HEK293 (cell line): Measurements from ENCODE around the gene MRPS10.

Experiments used
- CTCF ChIA-PET: fragments of 350-600 bp; formaldehyde crosslinking; extraction: SDS; loops from one replicate; lab custom pipeline; 2021; ENCODE audit warnings: antibody characterized with exemption; lab: Yijun Ruan, JAX
- POLR2A ChIA-PET: fragments of 300-600 bp; formaldehyde crosslinking; extraction: SDS; loops from one replicate; lab custom pipeline; 2020; ENCODE audit warnings: antibody characterized with exemption, inconsistent platforms; lab: Yijun Ruan, JAX
- H3K27ac ChIP-seq: fragments of 200-500 bp; sonication (Bioruptor generic); 2 replicates; pipeline ENCODE4 v1.5.1; 2014; ENCODE audit warnings: low read depth, low read length, control low read depth, inconsistent platforms; ENCODE audit errors: extremely low read depth
- H3K36me3 ChIP-seq, 2 experiments: fragments of 200-500 bp in 1 of 2; sonication (Bioruptor generic) in 1 of 2; 1 replicate in 1 of 2; 2 replicates in 1 of 2; pipeline ENCODE4 v1.5.1; 2014 to 2017; ENCODE audit warnings: inconsistent platforms in 2 of 2, low read length in 2 of 2; ENCODE audit not compliant: control insufficient read depth in 2 of 2, insufficient read depth in 1 of 2
- H3K4me1 ChIP-seq: fragments of 200-500 bp; sonication (Bioruptor generic); 2 replicates; pipeline ENCODE4 v1.5.1; 2014; ENCODE audit warnings: mild to moderate bottlenecking, low read length, inconsistent platforms; ENCODE audit not compliant: control insufficient read depth, insufficient read depth
- H3K4me3 ChIP-seq: 2 replicates; pipeline ENCODE4 v1.5.1; 2011; ENCODE audit warnings: low read depth, mild to moderate bottlenecking, control low read depth, low read length, moderate library complexity
- H3K9me3 ChIP-seq: fragments of 200-500 bp; sonication (Bioruptor generic); 2 replicates; pipeline ENCODE4 v1.5.1; 2014; ENCODE audit warnings: low read depth, low read length, inconsistent platforms; ENCODE audit not compliant: control insufficient read depth, insufficient read depth
- EGR2 ChIP-seq: fragments of 450-650 bp; formaldehyde crosslinking; IDR thresholded peaks from 2 replicates; pipeline ENCODE4 v1.5.1; 2016; ENCODE audit warnings: low read depth, missing biosample characterization, missing genetic modification characterization
- OSR2 ChIP-seq: fragments of 450-650 bp; formaldehyde crosslinking; IDR thresholded peaks from 2 replicates; pipeline ENCODE4 v1.5.1; 2016; ENCODE audit warnings: missing biosample characterization, missing genetic modification characterization
- REST ChIP-seq: fragments of 450-650 bp; formaldehyde crosslinking; IDR thresholded peaks from 2 replicates; pipeline ENCODE4 v1.5.1; 2016; ENCODE audit warnings: missing biosample characterization, missing genetic modification characterization
- SCRT2 ChIP-seq: fragments of 450-650 bp; formaldehyde crosslinking; IDR thresholded peaks from 2 replicates; pipeline ENCODE4 v1.5.1; 2016; ENCODE audit warnings: missing biosample characterization, missing genetic modification characterization
- SP2 ChIP-seq: fragments of 450-650 bp; formaldehyde crosslinking; IDR thresholded peaks from 2 replicates; pipeline ENCODE4 v1.5.1; 2016; ENCODE audit warnings: missing biosample characterization, missing genetic modification characterization
- ZBTB1 ChIP-seq: fragments of 450-650 bp; formaldehyde crosslinking; IDR thresholded peaks from 2 replicates; pipeline ENCODE4 v1.5.1; 2016; ENCODE audit warnings: missing biosample characterization, missing genetic modification characterization
- ZFHX2 ChIP-seq: fragments of 450-650 bp; formaldehyde crosslinking; conservative IDR thresholded peaks from 2 replicates; pipeline ENCODE4 v1.5.1; 2016; ENCODE audit warnings: missing biosample characterization, missing genetic modification characterization
- ZNF132 ChIP-seq: fragments of 450-650 bp; formaldehyde crosslinking; IDR thresholded peaks from 2 replicates; pipeline ENCODE4 v1.5.1; 2017; ENCODE audit warnings: missing biosample characterization, missing genetic modification characterization, borderline replicate concordance
- ZNF155 ChIP-seq: fragments of 450-650 bp; formaldehyde crosslinking; IDR thresholded peaks from 2 replicates; pipeline ENCODE4 v1.5.1; 2016; ENCODE audit warnings: missing biosample characterization, missing genetic modification characterization
- ZNF394 ChIP-seq: fragments of 450-650 bp; formaldehyde crosslinking; IDR thresholded peaks from 2 replicates; pipeline ENCODE4 v1.5.1; 2016; ENCODE audit warnings: missing biosample characterization, missing genetic modification characterization, mild to moderate bottlenecking, moderate library complexity, borderline replicate concordance
- ZNF600 ChIP-seq: fragments of 450-650 bp; formaldehyde crosslinking; IDR thresholded peaks from 2 replicates; pipeline ENCODE4 v1.5.1; 2016; ENCODE audit warnings: missing biosample characterization, missing genetic modification characterization
- ZXDB ChIP-seq: fragments of 450-650 bp; formaldehyde crosslinking; IDR thresholded peaks from 2 replicates; pipeline ENCODE4 v1.5.1; 2016; ENCODE audit warnings: missing biosample characterization, missing genetic modification characterization
- TF ChIP-seq, protein P1 (sequence below): fragments of 450-650 bp; formaldehyde crosslinking; conservative IDR thresholded peaks from 2 replicates; pipeline ENCODE4 v1.5.1; 2016; ENCODE audit warnings: low read depth, missing biosample characterization, missing genetic modification characterization

The MRPS10 gene

GRCh38 chr6:42199106-42199981 lies 18.3 kb downstream of the MRPS10 start:
- Histone ChIP-seq H3K9me3 (no peaks in the 10 kb centered on the region), H3K27ac (no peak overlapping the region), H3K36me3 (peaks cover 0 to 11% of the 10 kb centered on the region in 2 experiments; a peak in 2 of 3 replicates), H3K4me3 (no peak overlapping the region), H3K4me1 (no peaks in the 10 kb centered on the region)
- POLR2A ChIA-PET: no interaction called here
- TF ChIP-seq ZXDB (tag by site-specific recombination) (0 out of 2 replicates have a peak, but pooled peaks have one; percentile 8), ZBTB1 (tag by site-specific recombination) (no peak), ZNF394 (tag by site-specific recombination) (peak; percentile 57; the same call in 1 of the 2 replicates)
- CTCF ChIA-PET: interaction anchor here (0.7 to 1.8 kb wide), 4 partner anchors 15 to 319 kb away, joined by 3 to 12 read pairs (median 3); no protein-coding TSS in a partner anchor

GRCh38 chr6:42197555-42198362 lies 19.9 kb downstream of the MRPS10 start:
- Histone ChIP-seq H3K27ac (no peak overlapping the region), H3K36me3 (peaks cover 0 to 2% of the 10 kb centered on the region in 2 experiments; a peak in 1 of 3 replicates)
- POLR2A ChIA-PET: interaction anchor here (0.6 kb wide), 1 partner anchor 12 kb away, joined by 3 read pairs; no protein-coding TSS in a partner anchor
- peak; percentile 28; the same call in 1 of the 2 replicates for TF ChIP-seq ZNF600
- no peak for TF ChIP-seq OSR2 (tag by site-specific recombination)
- TF ChIP-seq ZNF155 (tag by site-specific recombination): no peak
- TF ChIP-seq ZNF132 (tag by site-specific recombination): no peak
- TF ChIP-seq REST (tag by site-specific recombination): no peak
- TF ChIP-seq, protein P1, sequence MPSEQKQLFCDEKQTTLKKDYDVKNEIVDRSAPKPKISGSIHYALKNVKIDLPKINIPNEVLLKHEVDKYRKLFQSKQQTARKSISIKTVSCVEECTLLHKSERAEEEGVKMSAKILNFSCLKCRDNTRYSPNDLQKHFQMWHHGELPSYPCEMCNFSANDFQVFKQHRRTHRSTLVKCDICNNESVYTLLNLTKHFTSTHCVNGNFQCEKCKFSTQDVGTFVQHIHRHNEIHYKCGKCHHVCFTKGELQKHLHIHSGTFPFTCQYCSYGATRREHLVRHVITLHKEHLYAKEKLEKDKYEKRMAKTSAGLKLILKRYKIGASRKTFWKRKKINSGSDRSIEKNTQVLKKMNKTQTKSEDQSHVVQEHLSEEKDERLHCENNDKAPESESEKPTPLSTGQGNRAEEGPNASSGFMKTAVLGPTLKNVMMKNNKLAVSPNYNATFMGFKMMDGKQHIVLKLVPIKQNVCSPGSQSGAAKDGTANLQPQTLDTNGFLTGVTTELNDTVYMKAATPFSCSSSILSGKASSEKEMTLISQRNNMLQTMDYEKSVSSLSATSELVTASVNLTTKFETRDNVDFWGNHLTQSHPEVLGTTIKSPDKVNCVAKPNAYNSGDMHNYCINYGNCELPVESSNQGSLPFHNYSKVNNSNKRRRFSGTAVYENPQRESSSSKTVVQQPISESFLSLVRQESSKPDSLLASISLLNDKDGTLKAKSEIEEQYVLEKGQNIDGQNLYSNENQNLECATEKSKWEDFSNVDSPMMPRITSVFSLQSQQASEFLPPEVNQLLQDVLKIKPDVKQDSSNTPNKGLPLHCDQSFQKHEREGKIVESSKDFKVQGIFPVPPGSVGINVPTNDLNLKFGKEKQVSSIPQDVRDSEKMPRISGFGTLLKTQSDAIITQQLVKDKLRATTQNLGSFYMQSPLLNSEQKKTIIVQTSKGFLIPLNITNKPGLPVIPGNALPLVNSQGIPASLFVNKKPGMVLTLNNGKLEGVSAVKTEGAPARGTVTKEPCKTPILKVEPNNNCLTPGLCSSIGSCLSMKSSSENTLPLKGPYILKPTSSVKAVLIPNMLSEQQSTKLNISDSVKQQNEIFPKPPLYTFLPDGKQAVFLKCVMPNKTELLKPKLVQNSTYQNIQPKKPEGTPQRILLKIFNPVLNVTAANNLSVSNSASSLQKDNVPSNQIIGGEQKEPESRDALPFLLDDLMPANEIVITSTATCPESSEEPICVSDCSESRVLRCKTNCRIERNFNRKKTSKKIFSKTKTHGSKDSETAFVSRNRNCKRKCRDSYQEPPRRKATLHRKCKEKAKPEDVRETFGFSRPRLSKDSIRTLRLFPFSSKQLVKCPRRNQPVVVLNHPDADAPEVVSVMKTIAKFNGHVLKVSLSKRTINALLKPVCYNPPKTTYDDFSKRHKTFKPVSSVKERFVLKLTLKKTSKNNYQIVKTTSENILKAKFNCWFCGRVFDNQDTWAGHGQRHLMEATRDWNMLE (tag by site-specific recombination): no peak
- TF ChIP-seq ZFHX2: peak; percentile 73
- peak; percentile 73 for TF ChIP-seq EGR2 (tag by site-specific recombination)
- no peak for TF ChIP-seq SP2 (tag by site-specific recombination)
- TF ChIP-seq SCRT2: peak; percentile 57
- TF ChIP-seq, all 188 proteins: peak for 4
- Histone ChIP-seq H3K9me3 (no peaks in the 10 kb centered on the region), H3K4me3 (no peak overlapping the region), H3K4me1 (peaks cover 7% of the 10 kb centered on the region; the same call in 1 of the 2 replicates)
- CTCF ChIA-PET: no interaction called here
